Panc1 (cell line): Measurements from ENCODE around the gene MINDY4.

Experiments
- POLR2AphosphoS5 ChIP-seq: IDR thresholded peaks from 2 replicates; pipeline ENCODE4 v1.6.1; 2012; ENCODE audit warnings: mild to moderate bottlenecking, low read depth, low read length, moderate library complexity
- SIN3A ChIP-seq: IDR thresholded peaks from 2 replicates; pipeline ENCODE4 v1.6.1; 2012; ENCODE audit warnings: low read depth, mild to moderate bottlenecking, low read length, moderate library complexity, borderline replicate concordance; ENCODE audit not compliant: insufficient read depth
- TCF7L2 ChIP-seq: IDR thresholded peaks from 2 replicates; pipeline ENCODE4 v1.6.1; 2011; ENCODE audit warnings: mild to moderate bottlenecking, low read depth, low read length, inconsistent platforms
- TF ChIP-seq, protein P1 (sequence below): fragments of 450-650 bp; IDR thresholded peaks from 2 replicates; pipeline ENCODE4 v1.5.1; 2017; ENCODE audit warnings: mild to moderate bottlenecking
- TF ChIP-seq, protein P2 (sequence below), 2 experiments: IDR thresholded peaks; 2 replicates each; pipeline ENCODE4 v1.6.1; 2011 to 2012; ENCODE audit warnings: low read depth in 2 of 2, control low read depth in 1 of 2, low read length in 1 of 2, mild to moderate bottlenecking in 1 of 2, moderate library complexity in 1 of 2; ENCODE audit not compliant: insufficient read depth in 1 of 2

DNA sequence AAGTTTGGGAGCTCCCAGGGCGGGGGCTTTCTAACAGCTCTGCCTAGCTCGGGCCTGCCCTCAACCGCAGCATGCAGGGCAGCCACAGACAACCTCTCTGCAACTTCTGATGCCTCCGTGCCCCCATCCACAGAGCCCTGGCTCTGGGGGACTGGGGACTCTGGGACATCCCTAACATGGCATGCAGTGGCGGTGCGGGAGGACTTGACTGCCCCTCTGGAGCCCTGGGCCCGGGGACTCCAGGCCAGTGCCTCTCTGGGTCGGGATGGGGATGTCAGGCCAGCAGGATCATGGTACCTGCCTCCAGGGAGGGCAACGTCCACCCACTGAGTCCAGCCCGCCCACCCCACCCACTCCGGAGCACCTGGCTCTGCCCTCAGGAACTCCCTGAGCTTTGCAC is 139.9 kb downstream of the MINDY4 start:
- TF ChIP-seq, protein P1, sequence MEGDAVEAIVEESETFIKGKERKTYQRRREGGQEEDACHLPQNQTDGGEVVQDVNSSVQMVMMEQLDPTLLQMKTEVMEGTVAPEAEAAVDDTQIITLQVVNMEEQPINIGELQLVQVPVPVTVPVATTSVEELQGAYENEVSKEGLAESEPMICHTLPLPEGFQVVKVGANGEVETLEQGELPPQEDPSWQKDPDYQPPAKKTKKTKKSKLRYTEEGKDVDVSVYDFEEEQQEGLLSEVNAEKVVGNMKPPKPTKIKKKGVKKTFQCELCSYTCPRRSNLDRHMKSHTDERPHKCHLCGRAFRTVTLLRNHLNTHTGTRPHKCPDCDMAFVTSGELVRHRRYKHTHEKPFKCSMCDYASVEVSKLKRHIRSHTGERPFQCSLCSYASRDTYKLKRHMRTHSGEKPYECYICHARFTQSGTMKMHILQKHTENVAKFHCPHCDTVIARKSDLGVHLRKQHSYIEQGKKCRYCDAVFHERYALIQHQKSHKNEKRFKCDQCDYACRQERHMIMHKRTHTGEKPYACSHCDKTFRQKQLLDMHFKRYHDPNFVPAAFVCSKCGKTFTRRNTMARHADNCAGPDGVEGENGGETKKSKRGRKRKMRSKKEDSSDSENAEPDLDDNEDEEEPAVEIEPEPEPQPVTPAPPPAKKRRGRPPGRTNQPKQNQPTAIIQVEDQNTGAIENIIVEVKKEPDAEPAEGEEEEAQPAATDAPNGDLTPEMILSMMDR, result no peak
- no peak for TF ChIP-seq TCF7L2
- TF ChIP-seq POLR2AphosphoS5, result no peak
- TF ChIP-seq, protein P2, sequence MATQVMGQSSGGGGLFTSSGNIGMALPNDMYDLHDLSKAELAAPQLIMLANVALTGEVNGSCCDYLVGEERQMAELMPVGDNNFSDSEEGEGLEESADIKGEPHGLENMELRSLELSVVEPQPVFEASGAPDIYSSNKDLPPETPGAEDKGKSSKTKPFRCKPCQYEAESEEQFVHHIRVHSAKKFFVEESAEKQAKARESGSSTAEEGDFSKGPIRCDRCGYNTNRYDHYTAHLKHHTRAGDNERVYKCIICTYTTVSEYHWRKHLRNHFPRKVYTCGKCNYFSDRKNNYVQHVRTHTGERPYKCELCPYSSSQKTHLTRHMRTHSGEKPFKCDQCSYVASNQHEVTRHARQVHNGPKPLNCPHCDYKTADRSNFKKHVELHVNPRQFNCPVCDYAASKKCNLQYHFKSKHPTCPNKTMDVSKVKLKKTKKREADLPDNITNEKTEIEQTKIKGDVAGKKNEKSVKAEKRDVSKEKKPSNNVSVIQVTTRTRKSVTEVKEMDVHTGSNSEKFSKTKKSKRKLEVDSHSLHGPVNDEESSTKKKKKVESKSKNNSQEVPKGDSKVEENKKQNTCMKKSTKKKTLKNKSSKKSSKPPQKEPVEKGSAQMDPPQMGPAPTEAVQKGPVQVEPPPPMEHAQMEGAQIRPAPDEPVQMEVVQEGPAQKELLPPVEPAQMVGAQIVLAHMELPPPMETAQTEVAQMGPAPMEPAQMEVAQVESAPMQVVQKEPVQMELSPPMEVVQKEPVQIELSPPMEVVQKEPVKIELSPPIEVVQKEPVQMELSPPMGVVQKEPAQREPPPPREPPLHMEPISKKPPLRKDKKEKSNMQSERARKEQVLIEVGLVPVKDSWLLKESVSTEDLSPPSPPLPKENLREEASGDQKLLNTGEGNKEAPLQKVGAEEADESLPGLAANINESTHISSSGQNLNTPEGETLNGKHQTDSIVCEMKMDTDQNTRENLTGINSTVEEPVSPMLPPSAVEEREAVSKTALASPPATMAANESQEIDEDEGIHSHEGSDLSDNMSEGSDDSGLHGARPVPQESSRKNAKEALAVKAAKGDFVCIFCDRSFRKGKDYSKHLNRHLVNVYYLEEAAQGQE (IDR thresholded peaks at IDR 0.05; ENCODE audit: insufficient read depth in 1 of 2, low read depth in 2 of 2, low read length in 1 of 2), result no peak
- no peak for TF ChIP-seq SIN3A
